Measurements from ENCODE around the gene MRM2.

MRM2 gene

DNA sequence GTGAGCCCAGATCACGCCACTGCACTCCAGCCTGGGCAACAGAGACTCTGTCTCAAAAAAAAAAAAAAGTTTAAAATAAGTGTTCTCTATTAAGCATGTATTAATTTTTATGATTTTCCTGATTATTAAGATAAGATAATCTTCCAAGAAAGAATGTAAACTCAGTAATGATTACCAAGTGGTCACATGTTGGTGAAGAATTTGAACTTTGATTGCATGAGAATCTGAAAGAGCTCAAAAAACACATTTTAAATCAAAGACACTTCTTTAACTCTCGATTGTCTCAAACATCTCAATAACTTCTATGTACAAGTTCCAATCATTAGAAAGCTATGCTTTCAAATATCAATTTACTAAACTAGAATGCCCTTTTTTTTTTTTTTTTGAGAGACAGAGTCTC lies 38.4 kb upstream of the MRM2 start (continued):
- TF ChIP-seq ZFP37 (tag by site-specific recombination; IDR thresholded peaks at IDR 0.05), result no peak
- no peak for TF ChIP-seq ZNF707 (tag by site-specific recombination; IDR thresholded peaks at IDR 0.05)
- TF ChIP-seq ZNF311 (tag by site-specific recombination; IDR thresholded peaks at IDR 0.05; ENCODE audit: borderline replicate concordance), result no peak
- TF ChIP-seq YY2 (tag by site-specific recombination; IDR thresholded peaks at IDR 0.05), result no peak

DNA sequence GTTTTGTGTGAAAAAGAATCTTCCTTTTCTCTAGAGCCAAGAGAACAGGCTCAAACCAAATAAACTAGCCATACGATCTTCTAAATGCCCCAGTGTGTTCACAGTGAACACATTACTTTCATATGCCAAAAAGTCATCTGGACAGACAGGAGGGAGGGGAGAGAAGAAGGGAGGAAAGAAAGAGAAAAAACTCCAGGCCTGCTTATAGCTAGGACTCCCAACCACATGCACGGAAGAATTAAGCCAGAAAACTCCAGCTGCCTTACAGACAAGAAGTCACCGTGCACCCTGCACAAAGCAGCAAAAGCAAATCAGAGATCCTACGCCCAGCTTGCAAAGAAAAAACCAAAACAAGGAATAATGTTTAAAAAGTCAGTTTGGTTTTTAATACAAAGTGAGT lies 37.9 kb upstream of the MRM2 start:
- H3K4me1 ChIP-seq (ENCODE audit: control insufficient read depth, insufficient read depth, low read length), result no peaks in the 10 kb centered on the region
- TF ChIP-seq SCRT2 (tag by site-specific recombination; IDR thresholded peaks at IDR 0.05), result no peak
- TF ChIP-seq, protein P1, sequence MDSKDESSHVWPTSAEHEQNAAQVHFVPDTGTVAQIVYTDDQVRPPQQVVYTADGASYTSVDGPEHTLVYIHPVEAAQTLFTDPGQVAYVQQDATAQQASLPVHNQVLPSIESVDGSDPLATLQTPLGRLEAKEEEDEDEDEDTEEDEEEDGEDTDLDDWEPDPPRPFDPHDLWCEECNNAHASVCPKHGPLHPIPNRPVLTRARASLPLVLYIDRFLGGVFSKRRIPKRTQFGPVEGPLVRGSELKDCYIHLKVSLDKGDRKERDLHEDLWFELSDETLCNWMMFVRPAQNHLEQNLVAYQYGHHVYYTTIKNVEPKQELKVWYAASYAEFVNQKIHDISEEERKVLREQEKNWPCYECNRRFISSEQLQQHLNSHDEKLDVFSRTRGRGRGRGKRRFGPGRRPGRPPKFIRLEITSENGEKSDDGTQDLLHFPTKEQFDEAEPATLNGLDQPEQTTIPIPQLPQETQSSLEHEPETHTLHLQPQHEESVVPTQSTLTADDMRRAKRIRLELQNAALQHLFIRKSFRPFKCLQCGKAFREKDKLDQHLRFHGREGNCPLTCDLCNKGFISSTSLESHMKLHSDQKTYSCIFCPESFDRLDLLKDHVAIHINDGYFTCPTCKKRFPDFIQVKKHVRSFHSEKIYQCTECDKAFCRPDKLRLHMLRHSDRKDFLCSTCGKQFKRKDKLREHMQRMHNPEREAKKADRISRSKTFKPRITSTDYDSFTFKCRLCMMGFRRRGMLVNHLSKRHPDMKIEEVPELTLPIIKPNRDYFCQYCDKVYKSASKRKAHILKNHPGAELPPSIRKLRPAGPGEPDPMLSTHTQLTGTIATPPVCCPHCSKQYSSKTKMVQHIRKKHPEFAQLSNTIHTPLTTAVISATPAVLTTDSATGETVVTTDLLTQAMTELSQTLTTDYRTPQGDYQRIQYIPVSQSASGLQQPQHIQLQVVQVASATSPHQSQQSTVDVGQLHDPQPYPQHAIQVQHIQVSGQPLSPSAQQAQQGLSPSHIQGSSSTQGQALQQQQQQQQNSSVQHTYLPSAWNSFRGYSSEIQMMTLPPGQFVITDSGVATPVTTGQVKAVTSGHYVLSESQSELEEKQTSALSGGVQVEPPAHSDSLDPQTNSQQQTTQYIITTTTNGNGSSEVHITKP (tag by site-specific recombination; IDR thresholded peaks at IDR 0.05), result no peak
- TF ChIP-seq ZNF132 (tag by site-specific recombination; IDR thresholded peaks at IDR 0.05; ENCODE audit: borderline replicate concordance), result no peak
- TF ChIP-seq ZNF560 (tag by site-specific recombination; IDR thresholded peaks at IDR 0.05; ENCODE audit: borderline replicate concordance), result no peak
- no peak for TF ChIP-seq ZEB2 (tag by site-specific recombination; IDR thresholded peaks at IDR 0.05)
- TF ChIP-seq ZNF670 (tag by site-specific recombination; IDR thresholded peaks at IDR 0.05; ENCODE audit: low read depth), result no peak
- TF ChIP-seq MZF1 (tag by site-specific recombination; IDR thresholded peaks at IDR 0.05; ENCODE audit: borderline replicate concordance), result no peak
- TF ChIP-seq SALL2 (tag by site-specific recombination; IDR thresholded peaks at IDR 0.05; ENCODE audit: borderline replicate concordance), result no peak
- TF ChIP-seq GLIS1 (tag by site-specific recombination; IDR thresholded peaks at IDR 0.05), result no peak
- TF ChIP-seq KLF7 (tag by site-specific recombination; IDR thresholded peaks at IDR 0.05; ENCODE audit: borderline replicate concordance), result no peak
- TF ChIP-seq TRIM28 (IDR thresholded peaks at IDR 0.05; ENCODE audit: borderline replicate concordance, low read length), result no peak
- CTCF ChIA-PET, result no interaction called here
- no peak overlapping the region for H3K27ac ChIP-seq (ENCODE audit: extremely low read depth, low read depth, low read length)
- no peak overlapping the region for H3K4me3 ChIP-seq (ENCODE audit: low read depth, low read length)
- no peaks in the 10 kb centered on the region for H3K9me3 ChIP-seq (ENCODE audit: control insufficient read depth, insufficient read depth, low read depth, low read length)
- POLR2A ChIA-PET, result no interaction called here
- H3K36me3 ChIP-seq (ENCODE audit: control insufficient read depth in 2 of 2, insufficient read depth in 1 of 2, low read length in 2 of 2), result no peaks in the 10 kb centered on the region

DNA sequence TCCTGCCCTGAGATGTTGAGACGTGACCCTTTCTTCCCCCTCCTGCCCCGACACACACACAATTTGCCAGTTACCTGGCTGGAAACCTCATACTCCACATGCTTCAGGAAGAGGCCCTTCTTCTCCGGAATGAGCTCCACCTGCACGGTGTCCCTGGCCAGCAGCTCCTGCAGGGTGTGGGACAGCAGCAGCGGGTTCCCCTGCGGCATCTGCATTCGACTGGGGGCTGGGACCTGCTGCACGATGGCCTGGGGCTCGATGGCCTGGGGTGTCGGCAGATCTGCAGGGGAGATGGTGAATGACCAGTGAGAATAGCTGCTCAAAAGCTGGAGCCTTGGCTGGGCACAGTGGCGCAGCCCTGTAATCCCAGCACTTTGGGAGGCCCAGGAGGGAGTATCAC lies 36.0 kb upstream of the MRM2 start:
- ChIA-PET POLR2A (no interaction called here), CTCF (no interaction called here)
- Histone ChIP-seq H3K36me3 (ENCODE audit: control insufficient read depth in 2 of 2, insufficient read depth in 1 of 2, low read length in 2 of 2) (no peaks in the 10 kb centered on the region), H3K4me1 (ENCODE audit: control insufficient read depth, insufficient read depth, low read length) (no peaks in the 10 kb centered on the region), H3K4me3 (ENCODE audit: low read depth, low read length) (no peak overlapping the region), H3K9me3 (ENCODE audit: control insufficient read depth, insufficient read depth, low read depth, low read length) (no peaks in the 10 kb centered on the region), H3K27ac (ENCODE audit: extremely low read depth, low read depth, low read length) (no peak overlapping the region)
- TF ChIP-seq ZFP3 (tag by site-specific recombination; IDR thresholded peaks at IDR 0.05; ENCODE audit: low read depth) (no peak), KLF10 (tag by site-specific recombination; IDR thresholded peaks at IDR 0.05) (no peak), ZSCAN30 (tag by site-specific recombination; IDR thresholded peaks at IDR 0.05) (no peak), ZBTB20 (tag by site-specific recombination; IDR thresholded peaks at IDR 0.05) (no peak)
- TF ChIP-seq, protein P2, sequence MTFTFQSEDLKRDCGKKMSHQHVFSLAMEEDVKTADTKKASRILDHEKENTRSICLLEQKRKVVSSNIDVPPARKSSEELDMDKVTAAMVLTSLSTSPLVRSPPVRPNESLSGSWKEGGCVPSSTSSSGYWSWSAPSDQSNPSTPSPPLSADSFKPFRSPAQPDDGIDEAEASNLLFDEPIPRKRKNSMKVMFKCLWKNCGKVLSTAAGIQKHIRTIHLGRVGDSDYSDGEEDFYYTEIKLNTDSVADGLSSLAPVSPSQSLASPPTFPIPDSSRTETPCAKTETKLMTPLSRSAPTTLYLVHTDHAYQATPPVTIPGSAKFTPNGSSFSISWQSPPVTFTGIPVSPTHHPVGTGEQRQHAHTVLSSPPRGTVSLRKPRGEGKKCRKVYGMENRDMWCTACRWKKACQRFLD (tag by site-specific recombination; IDR thresholded peaks at IDR 0.05), result no peak
